Hindlimb muscle (tissue), 1 donor: ENCODE results near the gene ATP6V0C. TPM values are rescaled to one million over a fixed set of nuclear protein-coding genes. Genes with fewer than 3 reads are reported as not detected.
A peak's percentile ranks its signal among the peaks of the same experiment; 100 is the strongest.

ENCODE experiments used
- DNase-seq: peaks from one replicate; pipeline ENCODE4 v3.0.0-alpha.2; 2013
- polyA plus RNA-seq: library from polyadenylated mRNA; unstranded; fragments of 120-200 nt; gene quantifications from one replicate; pipeline ENCODE4 v1.2.1, GENCODE V29; 2013; ENCODE audit not compliant: insufficient read length

The ATP6V0C gene
- polyA plus RNA-seq, 1 donor = 129 TPM

DNA sequence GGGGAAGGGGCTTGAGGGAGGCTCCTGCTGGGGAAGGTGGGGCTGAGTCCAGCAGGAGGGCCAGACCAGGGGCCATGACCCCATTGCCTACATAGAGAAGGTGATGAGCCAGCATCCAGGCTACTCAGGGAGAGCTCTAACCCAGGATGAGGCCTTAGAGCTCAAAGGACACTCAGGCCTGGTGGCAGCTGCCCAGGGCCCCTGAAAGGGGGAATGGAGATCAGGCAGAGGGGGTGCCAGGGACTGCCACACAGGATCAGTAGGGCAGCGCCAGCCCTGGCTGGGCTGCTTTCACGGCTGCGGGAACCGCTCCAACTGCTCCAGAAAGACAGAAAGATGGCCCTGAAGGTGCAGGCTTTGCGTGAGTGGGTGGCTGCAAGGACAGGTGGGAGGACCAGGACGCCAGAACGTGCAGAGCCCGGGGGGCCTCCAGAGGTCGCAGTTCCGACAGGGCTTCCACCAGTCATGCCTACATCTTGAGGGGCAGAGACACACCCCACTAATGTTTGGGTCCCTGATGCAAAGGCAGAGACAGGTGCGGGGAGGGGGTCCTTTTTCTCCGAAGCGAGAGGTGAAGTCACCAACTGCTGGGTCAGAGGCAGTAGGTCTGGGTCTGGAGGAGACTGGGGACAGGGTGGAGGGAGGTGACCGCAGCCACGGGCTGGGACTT, 882 bp upstream of the ATP6V0C start:
- DNase-seq = no peak

DNA sequence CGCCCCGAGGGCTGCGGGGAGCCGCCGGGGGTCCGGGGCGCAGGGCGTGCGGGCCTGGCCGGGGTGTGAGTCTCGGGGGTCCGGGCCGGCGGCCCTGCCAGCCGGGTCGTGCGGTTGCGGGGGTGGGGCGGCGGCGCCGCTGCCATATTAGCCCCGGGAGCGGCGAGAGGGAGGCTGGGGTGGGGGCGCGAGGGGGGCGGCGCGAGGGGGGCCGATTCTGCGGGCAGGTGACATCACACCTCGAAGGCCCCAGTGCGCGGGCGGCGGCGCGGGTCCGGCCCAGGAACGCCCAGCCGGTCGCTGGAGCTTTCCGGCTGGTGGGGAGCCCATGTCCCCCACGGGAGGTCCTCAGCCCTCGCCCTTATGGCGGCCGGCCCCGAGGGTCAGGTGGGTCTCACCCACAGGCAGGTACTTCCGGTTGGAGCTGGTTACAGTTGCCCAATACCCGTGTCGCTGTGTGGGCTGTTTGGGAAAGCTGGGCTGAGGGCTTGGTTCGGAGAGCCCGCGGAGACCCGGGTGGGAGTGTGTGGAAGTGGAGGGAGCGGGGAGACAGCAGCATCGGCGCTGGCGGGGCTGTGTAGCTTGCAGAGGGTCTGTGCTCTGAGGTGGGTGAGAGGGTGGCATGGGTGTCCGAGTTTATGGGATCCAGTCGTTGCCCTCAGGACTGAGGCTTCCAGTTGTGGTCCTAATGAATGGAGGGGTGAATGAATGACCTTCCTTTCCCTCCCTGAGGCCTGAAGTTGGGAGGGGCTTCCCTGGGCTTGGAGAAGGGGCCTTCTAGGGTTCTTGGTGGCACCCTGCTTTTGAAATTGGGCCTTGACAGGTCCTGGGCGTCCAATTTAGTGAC, 804 bp downstream of the ATP6V0C start:
- no peak for DNase-seq

DNA sequence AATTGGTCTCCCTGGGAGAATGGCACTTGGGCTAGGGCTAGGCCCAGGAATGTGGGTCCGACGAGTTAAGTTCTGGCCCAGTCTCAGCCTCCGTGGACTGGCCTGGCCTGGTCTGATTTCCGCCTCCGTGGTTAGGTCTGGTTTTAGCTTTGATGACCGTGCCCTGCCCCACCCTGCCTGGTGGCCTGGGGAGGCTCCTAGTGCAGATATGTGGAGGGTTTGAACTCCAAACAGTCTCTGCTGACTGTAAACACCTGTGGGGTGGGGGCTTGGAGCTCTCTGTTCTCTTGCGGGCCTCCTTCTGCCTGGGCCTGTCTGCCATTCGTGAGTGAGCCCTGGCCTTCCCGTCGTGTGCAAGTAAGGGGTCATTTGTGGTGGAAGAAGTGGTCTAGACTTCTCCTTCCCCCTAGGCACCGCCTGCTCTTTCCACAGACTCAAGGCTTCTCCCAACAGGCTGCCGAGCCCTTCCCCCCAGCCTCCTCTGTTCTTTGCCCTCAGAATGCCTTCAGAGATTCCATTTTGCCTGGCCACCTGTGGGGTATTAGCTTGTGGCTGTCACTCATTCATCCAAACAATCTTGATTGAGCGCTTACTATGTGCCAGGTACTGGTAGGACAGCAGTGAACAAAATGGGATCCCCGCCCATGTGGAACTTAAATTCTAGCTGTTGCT, 1.6 kb downstream of the ATP6V0C start:
- DNase-seq = no peak

DNA sequence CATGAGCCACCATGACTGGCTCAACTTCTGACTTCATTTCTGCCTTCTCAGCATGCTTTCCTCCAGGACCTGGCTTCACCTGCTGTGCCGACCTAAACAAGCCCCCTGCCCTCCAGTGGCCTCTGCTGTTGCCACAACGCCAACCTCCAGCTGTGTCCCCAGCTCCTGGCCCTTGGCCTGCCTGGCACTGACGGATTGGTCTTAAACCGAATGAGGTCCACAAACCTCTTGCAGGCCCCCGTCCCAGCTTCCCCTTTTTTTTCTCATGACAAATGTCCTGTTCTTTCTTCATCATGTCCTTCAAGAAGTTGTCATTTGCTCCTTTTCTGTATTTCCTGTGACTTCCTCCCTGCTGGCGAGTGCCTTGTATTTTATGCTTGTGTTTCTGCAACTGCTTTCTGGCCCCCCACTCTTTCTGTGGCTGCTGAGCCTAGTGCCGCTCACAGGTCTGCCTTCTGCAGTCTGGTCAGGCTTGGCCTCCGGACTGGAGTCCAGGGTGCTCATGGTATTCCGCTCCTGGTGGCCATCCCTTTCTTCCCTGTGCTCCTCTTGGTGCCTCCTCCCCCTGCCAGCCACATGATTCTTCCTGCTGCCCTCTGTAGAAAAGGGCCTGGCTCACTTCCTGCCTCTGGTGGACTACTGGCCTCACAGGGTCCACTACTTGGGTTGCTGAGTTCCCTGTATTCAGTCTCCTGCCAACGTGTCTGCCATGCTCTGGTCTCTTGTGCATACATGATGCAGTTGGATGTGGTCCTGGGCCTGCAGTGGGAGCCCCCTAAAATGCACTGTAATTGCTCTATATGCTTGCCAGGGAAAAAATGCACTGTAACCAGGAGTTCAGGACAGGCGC, 2.9 kb downstream of the ATP6V0C start:
- DNase-seq = no peak

DNA sequence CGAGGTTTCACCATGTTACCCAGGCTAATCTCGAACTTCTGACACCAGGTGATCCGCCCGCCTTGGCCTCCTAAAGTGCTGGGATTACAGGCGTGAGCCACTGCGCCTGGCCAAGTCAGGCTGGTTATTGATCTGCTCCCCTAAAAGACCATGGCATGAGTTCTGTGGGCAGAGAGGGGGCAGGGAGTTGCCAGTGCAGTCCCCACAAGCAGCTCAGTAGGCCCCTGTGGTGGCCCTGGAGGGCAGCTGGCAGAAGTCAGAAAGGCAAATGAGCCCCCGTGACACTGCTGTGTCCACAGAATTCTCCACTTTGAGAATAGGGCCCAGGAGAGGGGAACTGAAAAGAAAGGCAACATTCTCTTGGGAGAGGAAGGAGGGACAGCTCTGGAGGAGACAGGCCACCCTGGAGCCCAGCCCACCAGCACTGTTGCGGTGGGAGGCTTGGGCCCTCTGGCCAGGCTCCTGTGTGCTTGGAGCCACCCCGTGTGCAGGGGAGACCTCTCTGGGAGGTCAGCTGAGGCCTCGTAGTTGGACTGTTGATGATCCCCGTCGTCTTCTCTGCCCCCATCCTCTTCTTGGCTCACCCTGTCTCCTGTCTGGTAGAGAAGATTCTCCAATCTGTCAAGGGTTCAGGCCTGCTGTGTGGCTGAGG, 4.3 kb downstream of the ATP6V0C start:
- no peak for DNase-seq

DNA sequence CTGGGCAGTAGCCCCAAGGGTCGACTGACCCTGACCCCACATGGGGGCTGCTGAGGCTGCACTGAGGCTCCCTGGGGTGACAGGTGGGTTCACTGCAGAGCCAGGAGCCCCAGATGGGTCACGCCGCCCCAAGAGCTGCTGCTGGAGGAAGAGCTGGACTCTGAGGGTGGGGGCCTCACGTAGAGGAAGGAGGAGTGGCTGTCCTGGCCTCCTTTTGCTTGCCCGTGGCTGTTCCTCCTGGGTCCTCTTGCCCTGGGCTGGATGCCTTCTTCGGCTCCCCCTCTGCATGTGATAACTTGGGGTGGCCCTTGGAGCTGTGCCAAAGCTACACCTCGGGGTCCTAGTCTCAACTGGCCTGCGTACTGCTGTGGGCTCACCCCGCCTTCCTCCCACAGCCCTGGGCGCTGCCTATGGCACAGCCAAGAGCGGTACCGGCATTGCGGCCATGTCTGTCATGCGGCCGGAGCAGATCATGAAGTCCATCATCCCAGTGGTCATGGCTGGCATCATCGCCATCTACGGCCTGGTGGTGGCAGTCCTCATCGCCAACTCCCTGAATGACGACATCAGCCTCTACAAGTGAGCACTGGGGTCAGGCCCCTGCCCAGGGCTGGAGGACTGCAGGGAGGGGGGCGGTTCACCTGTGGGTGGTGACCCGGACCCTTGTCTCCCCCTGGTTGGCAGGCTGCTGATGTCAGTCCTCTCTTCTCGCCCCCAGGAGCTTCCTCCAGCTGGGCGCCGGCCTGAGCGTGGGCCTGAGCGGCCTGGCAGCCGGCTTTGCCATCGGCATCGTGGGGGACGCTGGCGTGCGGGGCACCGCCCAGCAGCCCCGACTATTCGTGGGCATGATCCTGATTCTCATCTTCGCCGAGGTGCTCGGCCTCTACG, 5.3 kb downstream of the ATP6V0C start:
- no peak for DNase-seq

DNA sequence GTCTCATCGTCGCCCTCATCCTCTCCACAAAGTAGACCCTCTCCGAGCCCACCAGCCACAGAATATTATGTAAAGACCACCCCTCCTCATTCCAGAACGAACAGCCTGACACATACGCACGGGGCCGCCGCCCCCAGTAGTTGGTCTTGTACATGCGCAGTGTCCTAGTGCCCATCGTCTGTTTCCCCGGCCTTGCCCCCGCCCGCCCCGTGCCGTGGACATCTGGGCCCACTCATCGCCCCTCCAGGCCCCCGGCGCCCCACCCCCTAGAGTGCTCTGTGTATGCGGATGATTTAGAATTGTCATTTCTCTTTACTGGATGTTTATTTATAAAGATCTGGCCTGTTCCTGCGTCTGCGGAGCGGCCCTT, 5.9 kb downstream of the ATP6V0C start:
- DNase-seq = no peak

DNA sequence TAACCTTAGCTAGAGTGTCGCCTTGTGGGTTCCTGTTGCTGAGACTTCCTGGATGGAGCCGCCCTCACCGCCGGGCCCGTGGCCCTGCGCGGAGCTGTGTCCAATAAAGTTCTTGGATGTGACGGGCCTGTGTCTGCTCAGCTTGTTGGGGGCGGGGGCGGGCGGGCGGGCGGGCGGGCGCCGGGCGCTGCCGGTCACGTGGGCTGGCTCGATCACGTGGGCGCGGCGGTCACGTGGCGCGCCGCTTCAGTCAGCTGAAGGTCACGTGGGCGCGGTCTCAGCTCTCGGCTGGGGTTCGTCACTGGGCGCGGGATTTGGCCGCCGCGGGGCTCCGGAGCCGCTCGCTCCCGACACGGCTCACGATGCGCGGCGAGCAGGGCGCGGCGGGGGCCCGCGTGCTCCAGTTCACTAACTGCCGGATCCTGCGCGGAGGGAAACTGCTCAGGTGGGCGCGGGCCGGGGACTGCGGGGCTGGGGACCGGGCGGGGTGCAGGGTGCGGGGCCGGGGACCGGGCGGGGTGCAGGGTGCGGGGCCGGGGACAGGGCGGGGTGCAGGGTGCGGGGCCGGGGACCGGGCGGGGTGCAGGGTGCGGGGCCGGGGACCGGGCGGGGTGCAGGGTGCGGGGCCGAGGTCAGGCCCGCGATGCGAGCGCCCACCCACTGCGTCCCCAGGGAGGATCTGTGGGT, 6.5 kb downstream of the ATP6V0C start, which contains the start of gene AMDHD2:
TSS of gene AMDHD2 (plus strand) at position 275 of the 687 bp plus-strand sequence. CDS start at position 363, 88 bp downstream.
- DNase-seq = peak; percentile 94

DNA sequence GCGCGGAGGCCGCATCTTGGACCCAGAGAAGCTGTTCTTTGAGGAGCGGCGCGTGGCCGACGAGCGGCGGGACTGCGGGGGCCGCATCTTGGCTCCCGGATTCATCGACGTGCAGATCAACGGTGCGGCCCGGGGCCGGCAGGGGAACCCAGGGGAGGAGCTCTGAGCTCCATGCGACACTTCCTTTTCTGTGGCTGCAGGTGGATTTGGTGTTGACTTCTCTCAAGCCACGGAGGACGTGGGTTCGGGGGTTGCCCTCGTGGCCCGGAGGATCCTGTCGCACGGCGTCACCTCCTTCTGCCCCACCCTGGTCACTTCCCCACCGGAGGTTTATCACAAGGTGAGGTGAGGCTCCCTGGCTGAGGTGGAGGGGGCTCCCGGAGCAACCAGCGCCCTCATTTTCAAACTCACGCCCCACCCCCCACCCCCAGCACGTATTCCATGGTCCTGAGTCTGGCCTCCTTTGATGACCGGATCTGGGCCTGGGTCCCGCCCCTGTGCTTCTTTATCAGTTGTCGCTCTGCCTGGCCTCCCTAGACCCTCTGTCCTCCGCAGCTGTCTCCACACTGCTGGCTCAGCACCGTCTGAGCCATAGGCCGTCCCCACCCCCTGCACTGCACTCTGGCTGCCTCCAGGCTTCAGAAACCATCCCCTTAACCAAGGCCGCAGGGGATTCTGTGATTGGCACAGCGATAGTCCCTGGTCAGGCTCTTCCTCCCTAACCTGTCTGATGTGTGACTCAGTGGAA, 7.2 kb downstream of the ATP6V0C start:
- DNase-seq = no peak

DNA sequence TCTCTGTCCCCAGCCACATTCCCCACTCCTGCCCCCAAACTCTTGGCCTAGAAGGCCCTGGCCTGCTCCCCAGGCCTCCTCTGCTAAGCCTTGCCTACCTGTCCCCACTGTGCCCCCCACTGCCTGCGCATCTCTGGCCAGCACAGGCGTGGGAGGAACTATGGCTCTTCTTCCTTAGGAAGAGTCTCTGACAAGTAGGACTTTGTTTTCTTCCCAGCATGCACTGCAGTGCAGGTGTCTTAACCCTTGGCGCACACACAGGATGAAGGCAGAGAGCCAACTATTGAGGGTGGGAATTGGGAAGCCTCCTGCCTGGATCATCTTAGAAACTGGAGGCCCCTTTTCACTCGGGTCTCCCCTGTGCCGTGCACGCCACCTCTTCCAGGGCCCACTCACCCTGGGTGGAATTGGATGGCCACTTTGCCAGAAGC, 10.1 kb downstream of the ATP6V0C start:
- DNase-seq = no peak

DNA sequence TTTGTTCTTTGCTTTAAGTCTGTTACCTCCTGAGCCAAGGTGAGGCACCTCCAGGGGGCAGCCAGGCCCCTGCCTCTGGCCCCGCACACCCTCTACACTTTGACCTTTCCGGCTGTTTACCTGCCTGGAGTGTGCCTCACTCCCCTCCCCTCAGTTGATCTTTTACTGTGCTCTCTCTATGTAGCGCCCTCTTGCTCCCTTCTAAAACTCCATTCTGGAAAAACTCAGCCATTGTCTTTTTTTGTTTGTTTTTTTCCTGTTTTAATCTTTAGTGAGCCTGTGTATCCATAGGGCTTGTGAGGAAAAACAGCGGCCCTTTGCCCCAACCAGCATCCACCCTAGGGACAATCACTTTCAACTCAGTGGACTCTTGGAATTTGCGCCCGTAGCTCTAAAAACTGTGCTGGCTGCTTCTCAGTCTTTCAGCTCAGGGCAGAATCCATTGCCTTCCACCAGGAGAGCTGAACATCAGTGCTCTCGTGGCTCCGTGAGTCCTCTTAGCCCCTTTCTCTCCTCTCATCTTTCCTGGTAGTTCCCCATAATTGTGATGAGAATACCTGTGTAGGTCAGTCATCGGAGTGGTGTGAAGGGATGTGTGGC, 10.7 kb downstream of the ATP6V0C start:
- DNase-seq = no peak

DNA sequence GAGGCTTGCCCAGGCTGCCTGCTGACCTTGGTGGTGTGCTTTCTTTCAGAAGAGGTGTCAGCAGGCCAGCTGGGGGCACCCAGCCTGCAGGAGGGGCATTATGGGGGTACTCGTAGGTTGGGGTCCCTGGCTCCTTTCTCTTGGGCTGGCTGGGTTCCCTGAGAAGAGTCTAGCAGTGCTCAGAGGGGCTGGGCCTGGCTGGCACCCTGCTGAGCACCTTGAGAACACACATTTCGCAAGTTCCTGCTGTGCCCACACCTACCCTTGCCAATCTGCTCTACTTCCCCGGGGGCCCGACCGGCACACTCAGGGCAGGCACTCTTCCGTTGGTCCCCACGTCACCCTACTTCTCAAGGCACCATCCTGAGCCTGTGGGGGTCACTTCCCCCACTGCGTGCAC, 12.4 kb downstream of the ATP6V0C start:
- DNase-seq = no peak

DNA sequence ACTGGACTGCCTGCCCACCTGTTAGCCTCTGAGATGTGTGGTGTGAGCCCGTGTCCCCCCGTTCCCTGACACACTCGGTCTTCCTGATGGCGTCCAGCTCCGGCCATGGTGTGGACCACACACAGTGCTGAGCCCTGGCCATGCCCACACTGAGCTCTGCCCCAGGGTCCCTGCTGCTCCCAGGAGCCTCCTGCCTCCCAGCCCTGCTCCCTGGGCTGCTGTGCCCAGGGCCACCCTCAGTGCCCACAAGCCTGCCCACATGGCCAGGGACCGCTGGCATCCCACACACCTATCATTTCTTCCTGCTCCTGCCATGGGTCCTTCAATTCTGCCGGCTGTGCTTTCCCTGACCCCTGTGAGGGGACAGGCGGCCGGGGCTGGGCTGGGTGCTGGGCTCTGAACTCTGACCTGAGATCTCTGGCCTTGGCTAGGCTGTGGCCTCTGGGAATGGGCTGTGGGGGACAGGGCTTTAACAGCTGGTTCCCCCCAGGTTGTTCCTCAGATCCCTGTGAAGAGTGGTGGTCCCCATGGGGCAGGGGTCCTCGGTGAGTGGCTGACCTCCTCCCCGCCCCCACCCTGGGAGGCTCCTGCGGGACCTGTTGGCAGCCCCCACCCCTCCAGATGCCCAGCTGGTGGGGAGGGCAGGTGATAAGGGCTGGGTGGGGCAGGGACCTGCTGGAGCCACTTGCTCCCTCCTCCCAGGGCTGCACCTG, 13.5 kb downstream of the ATP6V0C start:
- no peak for DNase-seq

DNA sequence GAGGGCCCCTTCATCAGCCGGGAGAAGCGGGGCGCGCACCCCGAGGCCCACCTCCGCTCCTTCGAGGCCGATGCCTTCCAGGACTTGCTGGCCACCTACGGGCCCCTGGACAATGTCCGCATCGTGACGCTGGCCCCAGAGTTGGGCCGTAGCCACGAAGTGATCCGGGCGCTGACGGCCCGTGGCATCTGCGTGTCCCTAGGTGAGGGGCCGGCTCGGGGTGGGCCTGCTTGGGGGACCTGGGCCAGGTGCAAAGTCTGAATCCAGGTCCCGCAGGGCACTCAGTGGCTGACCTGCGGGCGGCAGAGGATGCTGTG, 14.0 kb downstream of the ATP6V0C start:
- DNase-seq = no peak

DNA sequence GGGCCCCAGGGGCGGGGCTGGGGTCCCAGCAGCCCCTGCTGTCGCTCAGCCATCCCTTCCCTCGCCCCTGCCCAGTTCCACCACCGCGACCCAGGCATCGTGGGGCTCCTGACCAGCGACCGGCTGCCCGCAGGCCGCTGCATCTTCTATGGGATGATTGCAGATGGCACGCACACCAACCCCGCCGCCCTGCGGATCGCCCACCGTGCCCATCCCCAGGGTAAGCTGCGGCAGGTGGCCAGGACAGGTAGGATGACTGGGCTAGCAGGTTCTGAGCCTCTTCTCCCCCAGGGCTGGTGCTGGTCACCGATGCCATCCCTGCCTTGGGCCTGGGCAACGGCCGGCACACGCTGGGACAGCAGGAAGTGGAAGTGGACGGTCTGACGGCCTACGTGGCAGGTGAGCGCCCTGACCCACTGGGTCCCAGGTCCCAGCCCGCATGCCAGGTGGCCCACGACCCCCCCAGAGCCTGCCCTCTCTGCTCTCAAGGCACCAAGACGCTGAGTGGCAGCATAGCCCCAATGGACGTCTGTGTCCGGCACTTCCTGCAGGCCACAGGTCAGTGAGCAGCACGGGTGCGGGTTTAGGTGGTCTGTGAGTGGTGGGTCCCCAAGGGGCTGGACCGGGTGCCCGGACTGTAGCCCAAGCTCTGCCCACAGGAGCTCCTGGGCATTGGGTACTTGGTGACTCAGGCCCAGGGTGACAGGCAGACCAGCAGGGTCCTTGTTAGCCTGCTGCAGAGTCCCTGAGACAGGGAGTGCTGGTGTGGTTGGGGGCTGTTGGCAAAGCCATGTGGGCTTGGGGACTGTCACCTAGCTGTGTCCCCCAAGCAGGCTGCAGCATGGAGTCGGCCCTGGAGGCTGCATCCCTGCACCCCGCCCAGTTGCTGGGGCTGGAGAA, 14.7 kb downstream of the ATP6V0C start:
- no peak for DNase-seq

DNA sequence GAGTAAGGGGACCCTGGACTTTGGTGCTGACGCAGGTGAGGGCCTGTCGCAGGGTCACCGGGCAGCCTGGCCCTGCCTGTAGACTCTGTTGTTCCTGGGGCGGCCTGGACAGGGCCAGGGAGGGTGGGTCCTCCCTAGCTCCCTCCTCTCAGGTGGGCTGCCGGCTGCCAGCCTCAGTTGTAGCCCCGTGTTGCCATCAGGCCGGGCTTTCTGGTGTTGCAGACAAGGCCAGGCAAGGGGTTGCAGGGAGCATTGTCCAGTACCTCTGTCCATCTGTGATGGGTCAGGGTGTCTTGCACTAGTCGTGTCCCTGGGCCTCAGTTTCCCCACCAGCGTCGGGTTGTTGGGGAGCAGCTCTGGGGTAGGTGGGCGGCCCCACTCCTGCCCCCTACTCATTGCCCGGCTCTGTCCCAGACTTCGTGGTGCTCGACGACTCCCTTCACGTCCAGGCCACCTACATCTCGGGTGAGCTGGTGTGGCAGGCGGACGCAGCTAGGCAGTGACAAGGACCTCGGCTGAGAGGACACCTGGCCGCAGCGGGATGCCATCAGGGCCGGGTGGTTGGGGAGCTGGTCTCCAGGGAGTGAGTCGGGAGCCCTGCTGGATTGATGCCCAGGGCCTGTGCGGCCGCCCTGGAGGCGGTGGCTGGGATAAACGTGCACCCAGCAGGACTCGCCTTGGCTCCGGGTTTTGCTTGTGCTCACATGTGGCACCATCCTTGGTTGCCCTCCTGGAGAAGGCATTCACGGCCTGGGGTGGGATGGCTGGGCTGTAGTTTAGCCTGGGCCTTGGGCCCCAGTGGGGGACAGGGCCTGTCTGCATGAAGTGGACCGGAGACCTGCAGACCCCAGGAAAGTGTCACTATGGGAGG, 15.5 kb downstream of the ATP6V0C start:
- DNase-seq = no peak
